Osteoblast (primary cell): ENCODE data around the gene KMO. TPM values are rescaled to one million over a fixed set of nuclear protein-coding genes. Genes with fewer than 3 reads are reported as not detected.

Experiments
- DNase-seq: peaks from one replicate; pipeline ENCODE4 v3.0.0; 2011; ENCODE audit warnings: low spot score, mixed read lengths; ENCODE audit not compliant: insufficient read length; ENCODE audit errors: missing footprints
- H2AFZ ChIP-seq: 2 replicates; pipeline ENCODE4 v1.6.0; 2011; ENCODE audit warnings: mild to moderate bottlenecking, low read length
- H3K27ac ChIP-seq: 2 replicates; pipeline ENCODE4 v1.5.1; 2011; ENCODE audit warnings: mild to moderate bottlenecking, low read depth, low read length, moderate library complexity
- H3K27me3 ChIP-seq: 2 replicates; pipeline ENCODE4 v1.6.0; 2012; ENCODE audit warnings: mild to moderate bottlenecking, control low read depth, inconsistent platforms, low read length, moderate library complexity; ENCODE audit not compliant: insufficient read depth
- H3K36me3 ChIP-seq: 2 replicates; pipeline ENCODE4 v1.5.1; 2011; ENCODE audit warnings: mild to moderate bottlenecking, low read length, control low read depth, moderate library complexity; ENCODE audit not compliant: insufficient read depth
- H3K4me1 ChIP-seq: 2 replicates; pipeline ENCODE4 v1.5.1; 2011; ENCODE audit warnings: mild to moderate bottlenecking, low read length, control low read depth, moderate library complexity; ENCODE audit not compliant: insufficient read depth
- H3K4me2 ChIP-seq: 2 replicates; pipeline ENCODE4 v1.6.0; 2011; ENCODE audit warnings: mild to moderate bottlenecking, low read length; ENCODE audit not compliant: insufficient read depth
- H3K4me3 ChIP-seq: fragments of 200-600 bp; sonication (generic); 3 replicates; pipeline ENCODE4 v1.5.1; 2012; ENCODE audit warnings: mild to moderate bottlenecking, low read length, inconsistent platforms; ENCODE audit not compliant: insufficient read depth
- H3K79me2 ChIP-seq: 2 replicates; pipeline ENCODE4 v1.6.0; 2012; ENCODE audit warnings: mild to moderate bottlenecking, low read length, control low read depth, inconsistent platforms; ENCODE audit not compliant: insufficient read depth
- H3K9me3 ChIP-seq: 2 replicates; pipeline ENCODE4 v1.5.1; 2011; ENCODE audit warnings: low read depth, low read length, control low read depth
- H4K20me1 ChIP-seq: 2 replicates; pipeline ENCODE4 v1.6.0; 2012; ENCODE audit warnings: mild to moderate bottlenecking, low read length, control low read depth; ENCODE audit not compliant: insufficient read depth
- CTCF ChIP-seq: IDR thresholded peaks from 2 replicates; pipeline ENCODE4 v1.5.1; 2011; ENCODE audit warnings: mild to moderate bottlenecking, low read depth, low read length, moderate library complexity; ENCODE audit errors: extremely low read depth
- total RNA-seq: library from RNA; depleted of rRNA; stranded (reverse); fragments of >200 nt; gene quantifications from 2 replicates; pipeline ENCODE4 v1.2.3, GENCODE V29; 2012

The KMO gene
- total RNA-seq, 1 donor: 0.36 TPM

GRCh38 chr1:241569848-241570247 lies 37.7 kb downstream of the KMO start:
- no peak overlapping the region for H2AFZ ChIP-seq
- DNase-seq: no peak
- TF ChIP-seq CTCF: no peak
- H3K9me3 ChIP-seq: no peaks in the 10 kb centered on the region
- no peaks in the 10 kb centered on the region for H4K20me1 ChIP-seq
- H3K79me2 ChIP-seq: no peaks in the 10 kb centered on the region
- H3K27ac ChIP-seq: no peak overlapping the region
- no peak overlapping the region for H3K4me3 ChIP-seq
- no peaks in the 10 kb centered on the region for H3K36me3 ChIP-seq
- H3K27me3 ChIP-seq: no peaks in the 10 kb centered on the region
- H3K4me1 ChIP-seq: no peaks in the 10 kb centered on the region
- no peak overlapping the region for H3K4me2 ChIP-seq

- no peaks in the 10 kb centered on the region for H3K9me3 ChIP-seq
- no peaks in the 10 kb centered on the region for H3K36me3 ChIP-seq
- H2AFZ ChIP-seq: no peak overlapping the region
- no peaks in the 10 kb centered on the region for H3K4me1 ChIP-seq
- no peak overlapping the region for H3K4me2 ChIP-seq
- no peak overlapping the region for H3K4me3 ChIP-seq
- no peaks in the 10 kb centered on the region for H3K79me2 ChIP-seq
- H4K20me1 ChIP-seq: no peaks in the 10 kb centered on the region
- no peak for DNase-seq
- H3K27ac ChIP-seq: no peak overlapping the region
- no peak for TF ChIP-seq CTCF
- no peaks in the 10 kb centered on the region for H3K27me3 ChIP-seq
These were observed 42.0 kb downstream of the KMO start for GRCh38 chr1:241574154-241574553.

- Histone ChIP-seq H3K4me3 (no peak overlapping the region), H3K27me3 (no peaks in the 10 kb centered on the region), H3K79me2 (no peaks in the 10 kb centered on the region), H4K20me1 (no peaks in the 10 kb centered on the region), H3K4me2 (no peak overlapping the region), H3K9me3 (no peaks in the 10 kb centered on the region), H3K27ac (no peak overlapping the region), H3K4me1 (no peaks in the 10 kb centered on the region), H3K36me3 (no peaks in the 10 kb centered on the region), H2AFZ (no peak overlapping the region)
- TF ChIP-seq CTCF: no peak
- DNase-seq: no peak
These were observed 47.3 kb downstream of the KMO start for GRCh38 chr1:241579434-241579833.

GRCh38 chr1:241582921-241583321 lies 50.7 kb downstream of the KMO start:
- no peak for DNase-seq
- Histone ChIP-seq H2AFZ (no peak overlapping the region), H3K27me3 (no peaks in the 10 kb centered on the region), H3K27ac (no peak overlapping the region), H3K36me3 (no peaks in the 10 kb centered on the region), H3K4me3 (no peak overlapping the region), H3K9me3 (no peaks in the 10 kb centered on the region), H3K4me1 (no peaks in the 10 kb centered on the region), H3K4me2 (no peak overlapping the region), H4K20me1 (no peaks in the 10 kb centered on the region), H3K79me2 (no peaks in the 10 kb centered on the region)
- TF ChIP-seq CTCF: no peak
